GM19328 (cell line): Measurements from ENCODE around the gene NDUFV2.

Experiments used
- ATAC-seq: cut with Tn5 transposase; IDR thresholded peaks from one replicate; pipeline ENCODE4 v1.9.1; 2021; ENCODE audit warnings: mild to moderate bottlenecking, moderate library complexity; ENCODE audit not compliant: unreplicated experiment

NDUFV2 gene

GRCh38 chr18:9115984-9116383 lies 13.5 kb downstream of the NDUFV2 start:
- no peak for ATAC-seq

GRCh38 chr18:9117980-9118841 lies 15.7 kb downstream of the NDUFV2 start:
- no peak for ATAC-seq

- ATAC-seq: no peak
These were observed 18.3 kb downstream of the NDUFV2 start for GRCh38 chr18:9120796-9121195.

GRCh38 chr18:9123520-9123919 lies 21.0 kb downstream of the NDUFV2 start:
- ATAC-seq: no peak

- ATAC-seq: no peak
These were observed 22.3 kb downstream of the NDUFV2 start for GRCh38 chr18:9124824-9125223.

GRCh38 chr18:9126337-9126736 lies 23.8 kb downstream of the NDUFV2 start:
- no peak for ATAC-seq

- ATAC-seq: no peak
These were observed 27.7 kb downstream of the NDUFV2 start for GRCh38 chr18:9130195-9130594.

- no peak for ATAC-seq
These were observed 28.3 kb downstream of the NDUFV2 start for GRCh38 chr18:9130806-9131205.

- no peak for ATAC-seq
These were observed 30.1 kb downstream of the NDUFV2 start for GRCh38 chr18:9132628-9133027.

- no peak for ATAC-seq
These were observed 30.7 kb downstream of the NDUFV2 start for GRCh38 chr18:9133225-9133624.

GRCh38 chr18:9135081-9135911 lies 32.8 kb downstream of the NDUFV2 start:
- ATAC-seq: no peak

GRCh38 chr18:9135912-9136314 lies 33.4 kb downstream of the NDUFV2 start:
- ATAC-seq: peak; percentile 13

GRCh38 chr18:9136315-9137155 lies 34.0 kb downstream of the NDUFV2 start, which contains the start of gene ANKRD12:
TSS of gene ANKRD12 (plus strand) at chr18:9136781. CDS start at chr18:9182433, 45,652 bp downstream.
- ATAC-seq: peak; percentile 67

GRCh38 chr18:9137168-9138066 lies 34.9 kb downstream of the NDUFV2 start:
- ATAC-seq: peak; percentile 41

GRCh38 chr18:9139400-9140039 lies 37.0 kb downstream of the NDUFV2 start:
- ATAC-seq: no peak

GRCh38 chr18:9140381-9140780 lies 37.9 kb downstream of the NDUFV2 start:
- ATAC-seq: no peak

- no peak for ATAC-seq
These were observed 38.5 kb downstream of the NDUFV2 start for GRCh38 chr18:9140984-9141383.

GRCh38 chr18:9146224-9146623 lies 43.7 kb downstream of the NDUFV2 start:
- ATAC-seq: no peak

- no peak for ATAC-seq
These were observed 45.1 kb downstream of the NDUFV2 start for GRCh38 chr18:9147440-9148202.
